ENCODE results near the gene PGAP6. TPM values are rescaled to one million over a fixed set of nuclear protein-coding genes. Genes with fewer than 3 reads are reported as not detected.

The PGAP6 gene
- total RNA-seq, 1 experiment from 2014 or later = 85.5 TPM

DNA sequence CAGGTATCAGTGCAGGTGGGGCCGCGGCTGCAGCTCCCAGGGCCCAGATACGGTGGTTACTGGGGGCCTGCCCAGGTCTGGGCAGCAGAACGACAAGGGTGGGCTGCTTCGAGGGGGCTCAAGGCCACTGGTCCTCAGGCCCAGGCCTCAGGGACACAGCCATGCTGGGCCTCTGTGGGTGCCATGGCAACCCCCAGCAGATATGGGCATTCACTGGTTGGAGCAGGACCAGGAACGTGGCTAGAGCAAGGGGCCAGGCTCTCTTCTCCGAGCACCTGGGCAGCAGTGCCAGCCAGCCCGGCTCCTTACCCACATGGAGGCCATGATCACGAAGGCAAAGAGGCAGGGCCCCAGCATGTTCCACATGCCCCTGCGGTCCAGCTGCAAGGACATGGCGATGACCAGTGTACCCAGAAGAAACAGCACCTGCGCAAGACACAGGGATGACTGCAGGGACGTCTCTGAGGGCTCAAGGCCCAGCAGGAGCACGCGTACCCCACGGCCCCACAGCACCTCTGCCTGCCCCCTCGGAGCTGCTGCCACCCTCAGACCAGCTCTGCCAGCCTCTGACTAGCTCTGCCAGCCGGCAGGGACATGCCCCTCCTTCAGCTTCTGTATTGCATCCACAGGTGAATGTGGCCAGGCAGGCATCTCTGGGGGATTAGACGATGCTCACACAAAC, 9.3 kb downstream of the PGAP6 start:
- peaks cover 2% of the 10 kb centered on the region for H3K36me3 ChIP-seq (ENCODE audit: control insufficient read depth, insufficient read depth, low read length)
- BruUV-seq (replicated peaks) = no TSS peak
- Mint-ChIP-seq H3K27me3 (ENCODE audit: insufficient read depth, unreplicated experiment) (no peaks in the 10 kb centered on the region), H3K4me1 (ENCODE audit: low read depth, unreplicated experiment) (no peaks in the 10 kb centered on the region), H3K9me3 (ENCODE audit: unreplicated experiment) (no peaks in the 10 kb centered on the region), H3K27ac (ENCODE audit: unreplicated experiment) (no peak overlapping the region), H3K4me3 (ENCODE audit: unreplicated experiment) (no peak overlapping the region), H3K36me3 (ENCODE audit: insufficient read depth, unreplicated experiment) (peaks cover 45% of the 10 kb centered on the region)
- no peaks in the 10 kb centered on the region for H3K27me3 ChIP-seq (replicated peaks; ENCODE audit: control insufficient read depth, insufficient read depth, low read length)
- CTCF ChIA-PET = no interaction called here
- intact Hi-C loops (cut with micrococcal nuclease; ENCODE audit: unreplicated experiment) = no loop called here
- no peak for DNase-seq
- no peaks in the 10 kb centered on the region for H3K4me1 ChIP-seq
- no peaks in the 10 kb centered on the region for H3K9me3 ChIP-seq
- POLR2A ChIA-PET = no interaction called here
- no peak overlapping the region for H3K4me3 ChIP-seq (ENCODE audit: low read depth, low read length)
- TF ChIP-seq, protein P1, sequence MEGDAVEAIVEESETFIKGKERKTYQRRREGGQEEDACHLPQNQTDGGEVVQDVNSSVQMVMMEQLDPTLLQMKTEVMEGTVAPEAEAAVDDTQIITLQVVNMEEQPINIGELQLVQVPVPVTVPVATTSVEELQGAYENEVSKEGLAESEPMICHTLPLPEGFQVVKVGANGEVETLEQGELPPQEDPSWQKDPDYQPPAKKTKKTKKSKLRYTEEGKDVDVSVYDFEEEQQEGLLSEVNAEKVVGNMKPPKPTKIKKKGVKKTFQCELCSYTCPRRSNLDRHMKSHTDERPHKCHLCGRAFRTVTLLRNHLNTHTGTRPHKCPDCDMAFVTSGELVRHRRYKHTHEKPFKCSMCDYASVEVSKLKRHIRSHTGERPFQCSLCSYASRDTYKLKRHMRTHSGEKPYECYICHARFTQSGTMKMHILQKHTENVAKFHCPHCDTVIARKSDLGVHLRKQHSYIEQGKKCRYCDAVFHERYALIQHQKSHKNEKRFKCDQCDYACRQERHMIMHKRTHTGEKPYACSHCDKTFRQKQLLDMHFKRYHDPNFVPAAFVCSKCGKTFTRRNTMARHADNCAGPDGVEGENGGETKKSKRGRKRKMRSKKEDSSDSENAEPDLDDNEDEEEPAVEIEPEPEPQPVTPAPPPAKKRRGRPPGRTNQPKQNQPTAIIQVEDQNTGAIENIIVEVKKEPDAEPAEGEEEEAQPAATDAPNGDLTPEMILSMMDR (IDR thresholded peaks at IDR 0.05; ENCODE audit: insufficient read depth in 1 of 2, low read depth in 1 of 2, low read length in 1 of 2, severe bottlenecking in 1 of 2, unreplicated experiment in 1 of 2) = no peak

DNA sequence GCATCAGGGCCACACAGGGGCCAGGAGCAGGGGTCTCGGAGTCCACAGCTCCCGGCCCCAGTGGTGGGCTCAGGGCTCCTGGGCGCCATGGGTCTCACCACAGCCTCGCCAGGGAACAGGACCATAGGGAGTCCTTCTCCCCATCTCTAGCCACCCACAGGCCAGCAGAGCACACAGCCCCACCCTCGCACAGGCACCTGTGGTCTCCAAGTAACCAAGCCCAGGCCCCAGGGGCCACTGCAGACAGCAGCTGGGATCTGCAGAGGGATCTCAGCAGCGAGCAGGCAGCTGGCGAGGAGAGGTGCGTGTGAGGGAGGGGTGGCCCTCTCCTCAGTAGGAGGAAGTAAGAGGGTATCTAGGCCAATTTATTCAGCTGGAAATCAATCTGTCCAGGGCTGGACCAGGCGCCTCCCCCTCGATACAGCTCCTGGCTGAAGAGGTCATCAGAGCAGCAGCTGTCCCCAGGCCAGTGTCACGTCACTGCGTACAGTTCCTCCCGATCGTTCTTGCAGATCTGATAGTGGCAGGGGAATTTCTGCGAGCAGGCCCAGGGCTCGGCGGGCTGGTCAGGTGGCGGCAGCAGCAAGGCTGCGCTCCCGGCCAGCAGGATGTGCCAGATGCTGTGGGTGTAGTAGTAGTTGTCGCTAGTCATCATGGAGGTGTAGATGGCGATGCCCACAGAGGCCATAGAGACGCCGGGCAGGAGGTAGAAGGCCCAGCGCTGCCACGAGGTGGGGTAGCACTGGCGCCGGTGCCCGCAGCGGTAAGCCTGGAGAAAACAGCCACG, 10.1 kb downstream of the PGAP6 start:
- Mint-ChIP-seq H3K4me1 (ENCODE audit: low read depth, unreplicated experiment) (no peaks in the 10 kb centered on the region), H3K4me3 (ENCODE audit: unreplicated experiment) (no peak overlapping the region), H3K27ac (ENCODE audit: unreplicated experiment) (no peak overlapping the region), H3K36me3 (ENCODE audit: insufficient read depth, unreplicated experiment) (peaks cover 47% of the 10 kb centered on the region), H3K27me3 (ENCODE audit: insufficient read depth, unreplicated experiment) (no peaks in the 10 kb centered on the region), H3K9me3 (ENCODE audit: unreplicated experiment) (no peaks in the 10 kb centered on the region)
- ChIA-PET CTCF (interaction anchor here (0.6 to 1.4 kb wide), 3 partner anchors 11 to 395 kb away, joined by 3 to 6 read pairs (median 3); partner anchors contain the start of gene AXIN1), POLR2A (no interaction called here)
- DNase-seq = no peak
- no peak overlapping the region for H3K4me3 ChIP-seq (ENCODE audit: low read depth, low read length)
- TF ChIP-seq, protein P1 (IDR thresholded peaks at IDR 0.05; ENCODE audit: insufficient read depth in 1 of 2, low read depth in 1 of 2, low read length in 1 of 2, severe bottlenecking in 1 of 2, unreplicated experiment in 1 of 2) = no peak
- peaks cover 2% of the 10 kb centered on the region for H3K36me3 ChIP-seq (ENCODE audit: control insufficient read depth, insufficient read depth, low read length)
- no peaks in the 10 kb centered on the region for H3K27me3 ChIP-seq (replicated peaks; ENCODE audit: control insufficient read depth, insufficient read depth, low read length)
- intact Hi-C loops (cut with micrococcal nuclease; ENCODE audit: unreplicated experiment) = no loop called here
- BruUV-seq (replicated peaks) = no TSS peak
- H3K9me3 ChIP-seq = no peaks in the 10 kb centered on the region
- H3K4me1 ChIP-seq = no peaks in the 10 kb centered on the region

DNA sequence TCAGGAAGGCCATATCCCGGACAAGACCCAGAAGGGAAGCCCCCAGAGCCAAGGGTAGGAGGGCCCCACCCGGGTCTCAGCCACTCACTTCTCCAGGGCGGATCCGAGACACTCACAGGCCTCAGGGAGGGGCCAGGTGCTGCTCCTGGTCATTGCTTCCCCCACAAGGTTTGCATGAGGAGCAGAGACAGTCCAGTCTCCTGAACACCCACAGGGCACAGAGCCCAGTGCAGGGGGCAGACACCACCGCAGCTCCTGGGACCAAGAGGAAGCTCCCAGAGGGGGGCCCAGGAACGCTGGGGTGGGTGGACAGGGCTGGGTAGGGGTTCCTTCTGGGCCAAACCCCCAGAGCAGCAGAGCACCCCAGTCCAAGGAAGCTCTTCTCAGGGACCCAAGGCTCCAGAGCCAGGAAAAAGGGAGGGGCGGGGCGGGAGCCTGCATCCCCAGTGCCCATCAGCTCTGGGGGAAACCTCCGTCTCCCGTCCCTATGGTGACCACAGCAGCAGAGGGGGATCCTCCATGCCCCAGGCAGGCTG, 10.7 kb downstream of the PGAP6 start:
- Histone ChIP-seq H3K36me3 (ENCODE audit: control insufficient read depth, insufficient read depth, low read length) (peaks cover 2% of the 10 kb centered on the region), H3K4me3 (ENCODE audit: low read depth, low read length) (peak overlapping the region; percentile 23; the same call in 1 of the 2 replicates), H3K9me3 (no peaks in the 10 kb centered on the region), H3K4me1 (no peaks in the 10 kb centered on the region), H3K27me3 (replicated peaks; ENCODE audit: control insufficient read depth, insufficient read depth, low read length) (no peaks in the 10 kb centered on the region)
- no peak for DNase-seq
- H3K4me3 Mint-ChIP-seq (ENCODE audit: unreplicated experiment) = peak overlapping the region; percentile 91
- H3K27ac Mint-ChIP-seq (ENCODE audit: unreplicated experiment) = peak overlapping the region; percentile 96
- POLR2A ChIA-PET = interaction anchor here (0.6 to 0.8 kb wide), 3 partner anchors 18 to 1121 kb away, joined by 5 read pairs; no protein-coding TSS in a partner anchor
- TF ChIP-seq, protein P1 (IDR thresholded peaks at IDR 0.05; ENCODE audit: insufficient read depth in 1 of 2, low read depth in 1 of 2, low read length in 1 of 2, severe bottlenecking in 1 of 2, unreplicated experiment in 1 of 2) = no peak
- no peaks in the 10 kb centered on the region for H3K9me3 Mint-ChIP-seq (ENCODE audit: unreplicated experiment)
- H3K27me3 Mint-ChIP-seq (ENCODE audit: insufficient read depth, unreplicated experiment) = no peaks in the 10 kb centered on the region
- intact Hi-C loops (cut with micrococcal nuclease; ENCODE audit: unreplicated experiment) = no loop called here
- peaks cover 45% of the 10 kb centered on the region for H3K36me3 Mint-ChIP-seq (ENCODE audit: insufficient read depth, unreplicated experiment)
- CTCF ChIA-PET = interaction anchor here (0.8 to 1.4 kb wide), 4 partner anchors 9 to 264 kb away, joined by 3 to 6 read pairs (median 4); partner anchors contain the start of gene AXIN1
- no peaks in the 10 kb centered on the region for H3K4me1 Mint-ChIP-seq (ENCODE audit: low read depth, unreplicated experiment)
- no TSS peak for BruUV-seq (replicated peaks)
